GM21528 (cell line): ENCODE results near the gene SERTAD1.

Source experiments
- ATAC-seq: cut with Tn5 transposase; IDR thresholded peaks from one replicate; pipeline ENCODE4 v1.9.1; 2021; ENCODE audit warnings: mild to moderate bottlenecking, moderate library complexity; ENCODE audit not compliant: unreplicated experiment, low FRiP score

The SERTAD1 gene

GRCh38 chr19:40407714-40408597 is 17.8 kb downstream of the SERTAD1 start:
- no peak for ATAC-seq

DNA sequence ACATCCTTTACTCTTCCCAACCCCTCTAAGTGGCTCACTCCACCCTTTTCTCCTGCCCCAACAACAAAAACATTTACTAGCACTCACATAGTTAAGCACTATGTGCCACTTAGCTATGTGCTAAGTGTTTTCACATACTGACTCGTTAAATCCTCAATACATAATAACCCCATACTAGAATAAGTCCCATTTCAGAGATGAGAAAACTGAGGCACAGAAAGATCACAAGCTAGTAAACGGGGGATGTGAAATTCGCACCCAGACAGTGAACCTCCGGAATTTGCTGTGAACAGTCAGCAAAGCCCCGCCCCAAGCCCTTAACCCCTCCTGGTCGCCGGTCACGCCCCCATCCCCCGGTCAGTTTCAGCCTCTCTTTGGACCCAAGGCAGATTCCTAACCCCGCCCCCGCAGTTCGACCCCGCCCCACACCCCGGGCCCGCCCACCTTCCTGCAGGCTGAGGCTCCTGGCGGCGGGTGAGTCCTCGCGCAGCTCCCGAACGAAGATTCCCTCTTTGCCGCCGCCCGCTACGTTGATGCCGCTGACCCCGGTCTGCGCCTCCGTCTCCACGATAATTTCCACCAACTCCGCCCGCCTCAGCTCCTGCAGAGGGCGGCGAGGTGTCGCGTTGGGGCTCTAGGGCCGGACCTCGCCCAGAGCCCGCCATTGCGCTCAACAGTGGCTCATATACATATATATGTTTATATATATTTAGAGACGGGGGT is 22.4 kb downstream of the SERTAD1 start:
- peak; percentile 64 for ATAC-seq

DNA sequence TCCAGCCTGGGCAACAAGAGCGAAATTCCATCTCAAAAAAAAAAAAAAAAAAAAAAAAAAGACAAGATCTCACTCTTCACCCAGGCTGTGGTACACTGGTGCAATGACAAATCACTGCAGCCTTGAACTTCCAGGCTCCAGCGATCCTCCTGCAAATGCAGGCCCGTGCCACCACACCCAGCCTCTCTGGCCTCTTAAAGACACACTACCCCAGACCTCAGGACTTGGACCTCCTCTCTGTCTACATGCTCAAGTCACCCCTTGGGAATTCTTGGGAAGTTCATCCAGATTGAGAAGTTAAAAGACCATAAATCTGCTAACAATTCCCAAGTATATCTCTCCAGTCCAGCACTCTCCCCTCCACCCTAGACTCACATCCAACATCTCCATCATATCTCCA is 25.2 kb downstream of the SERTAD1 start:
- ATAC-seq, result no peak

- ATAC-seq, result no peak
Observed at GRCh38 chr19:40398417-40399131, 27.2 kb downstream of the SERTAD1 start.

DNA sequence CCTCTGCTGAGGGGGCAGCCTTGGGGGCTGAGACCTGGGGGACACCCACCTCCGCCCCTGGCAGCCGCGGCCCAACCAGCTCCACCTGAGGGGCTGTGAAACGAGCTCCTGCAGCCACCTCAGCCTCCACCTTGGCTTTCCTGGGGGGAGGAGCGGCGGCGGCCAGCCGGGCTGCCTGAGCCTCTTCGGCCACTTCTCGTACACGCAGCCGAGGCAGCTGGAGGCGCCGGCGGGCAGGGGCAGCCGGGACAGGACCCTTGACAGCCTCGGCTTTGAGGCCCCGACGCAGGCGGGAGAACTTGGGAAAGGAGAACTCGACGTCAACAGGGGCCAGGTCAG is 28.3 kb downstream of the SERTAD1 start:
- ATAC-seq, result no peak

GRCh38 chr19:40396886-40397567 is 28.8 kb downstream of the SERTAD1 start:
- ATAC-seq, result no peak

DNA sequence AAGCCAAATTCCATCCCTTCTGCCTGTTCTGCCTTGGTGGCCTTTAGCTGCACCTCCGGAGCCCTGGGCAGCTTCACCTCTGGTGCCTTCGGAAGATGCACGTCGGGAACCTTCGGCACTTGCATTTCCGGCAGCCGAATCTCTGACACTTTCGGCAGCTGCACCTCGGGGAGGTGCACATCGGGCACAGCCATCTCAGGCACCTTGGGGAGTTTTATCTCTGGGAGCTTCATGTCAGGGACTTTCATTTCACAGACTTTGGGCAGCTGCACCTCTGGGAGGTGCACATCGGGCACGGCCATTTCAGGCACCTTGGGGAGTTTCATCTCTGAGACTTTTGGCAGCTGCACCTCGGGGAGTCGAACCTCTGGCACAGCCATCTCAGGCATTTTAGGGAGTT is 29.8 kb downstream of the SERTAD1 start:
- no peak for ATAC-seq

- ATAC-seq, result no peak
Observed at GRCh38 chr19:40394816-40395210, 31.0 kb downstream of the SERTAD1 start.

- no peak for ATAC-seq
Observed at GRCh38 chr19:40393894-40394815, 31.6 kb downstream of the SERTAD1 start.

GRCh38 chr19:40392894-40393517 is 32.8 kb downstream of the SERTAD1 start:
- ATAC-seq, result no peak

- ATAC-seq, result no peak
Observed at GRCh38 chr19:40392123-40392522, 33.7 kb downstream of the SERTAD1 start.

- no peak for ATAC-seq
Observed at GRCh38 chr19:40390084-40390742, 35.6 kb downstream of the SERTAD1 start, which contains the start of gene HIPK4. TSS of gene HIPK4 (minus strand) at chr19:40390181. CDS start at chr19:40389902, 279 bp downstream.

GRCh38 chr19:40389404-40390083 is 36.2 kb downstream of the SERTAD1 start:
- ATAC-seq, result no peak

DNA sequence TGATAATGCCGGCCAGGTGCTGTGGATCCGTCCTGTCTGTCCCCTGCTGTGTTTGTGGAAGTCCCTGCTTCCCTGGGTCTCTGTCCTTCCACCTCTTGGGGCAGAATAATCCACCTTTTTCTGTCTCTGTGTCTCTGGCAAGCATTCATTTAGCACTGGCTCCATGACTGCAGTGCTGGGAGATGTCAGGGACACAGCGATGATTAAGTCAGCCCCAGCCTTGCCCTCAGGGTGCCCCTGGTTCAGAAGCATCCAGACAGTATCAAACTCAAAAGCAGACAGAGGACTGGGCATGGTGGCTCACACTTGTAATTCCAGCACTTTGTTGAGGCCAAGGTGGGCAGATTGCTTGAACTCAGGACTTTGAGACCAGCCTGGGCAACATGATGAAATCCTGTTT is 37.3 kb downstream of the SERTAD1 start:
- no peak for ATAC-seq

DNA sequence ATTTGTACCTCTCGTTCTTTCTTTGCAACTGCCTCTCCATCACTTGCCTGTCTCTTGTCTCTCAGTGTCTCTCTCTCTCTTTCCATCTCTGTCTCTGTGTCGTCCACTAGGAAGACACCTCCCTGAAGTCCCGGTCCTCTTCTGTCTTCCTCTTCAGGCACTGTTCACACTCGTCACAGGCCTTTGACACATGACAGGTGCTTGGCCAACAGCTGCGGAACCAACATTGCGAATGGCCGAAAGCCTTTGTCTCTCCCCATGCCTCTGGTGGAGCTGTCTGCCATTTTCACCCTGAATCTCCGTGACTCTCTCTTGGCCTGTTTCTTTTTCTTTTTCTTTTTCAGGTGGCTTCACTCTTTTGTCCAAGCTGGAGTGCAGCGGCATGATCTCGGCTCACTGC is 38.6 kb downstream of the SERTAD1 start:
- no peak for ATAC-seq

DNA sequence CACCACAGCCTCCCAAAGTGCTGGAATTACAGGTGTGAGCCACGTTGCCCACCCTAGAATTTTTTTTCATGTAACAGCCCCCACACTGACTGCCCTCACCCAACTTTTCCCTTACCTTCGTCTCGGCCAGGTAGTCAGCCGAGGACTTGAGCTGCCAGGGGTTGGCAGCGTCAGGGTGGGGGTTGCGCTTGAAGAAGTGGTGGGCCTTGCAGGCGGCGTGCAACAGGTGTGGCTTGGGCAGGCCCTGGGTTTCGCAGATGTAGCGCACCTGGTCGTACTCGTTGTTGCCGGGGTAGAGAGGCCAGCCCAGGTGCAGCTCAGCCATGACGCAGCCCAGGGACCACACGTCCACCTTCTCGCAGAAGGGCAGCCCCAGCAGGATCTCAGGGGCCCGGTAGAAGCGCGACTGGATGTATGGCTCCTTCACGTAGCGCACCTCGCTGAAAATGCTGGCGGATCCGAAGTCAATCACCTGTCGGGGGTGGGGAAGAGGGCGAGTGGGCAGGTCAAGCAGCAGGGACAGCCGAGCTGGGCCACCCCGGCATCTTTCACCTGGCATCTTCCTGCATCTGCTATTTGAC is 42.0 kb downstream of the SERTAD1 start:
- no peak for ATAC-seq

DNA sequence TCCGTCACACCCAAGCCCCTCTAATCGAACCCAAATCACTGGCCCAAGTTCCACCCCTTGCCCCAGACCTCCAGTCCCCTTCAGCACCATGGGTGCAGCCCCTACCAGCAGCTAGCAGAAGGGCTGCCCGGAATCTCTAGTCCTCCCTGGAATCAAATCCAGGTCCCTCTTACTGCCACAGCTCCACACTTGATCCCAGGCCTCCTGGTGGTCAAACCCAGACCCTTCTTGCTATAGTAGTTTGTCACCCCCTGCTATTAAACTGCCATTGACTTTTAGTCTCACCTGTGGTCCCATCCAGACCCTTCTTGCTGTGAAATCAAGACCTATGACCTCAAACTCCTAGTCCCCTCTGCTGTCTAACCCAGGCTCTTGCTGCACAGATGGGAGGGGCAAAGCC is 44.5 kb downstream of the SERTAD1 start:
- no peak for ATAC-seq
